IMR-90 (cell line): ENCODE measurements around the gene REPIN1. TPM values are rescaled to one million over a fixed set of nuclear protein-coding genes. Genes with fewer than 3 reads are reported as not detected.

Experiments used
- ATAC-seq: fragments of 200-7000 bp; cut with Tn5 transposase; 2 replicates; pipeline ENCODE4 v1.9.1; 2020; ENCODE audit warnings: low read depth, mild to moderate bottlenecking, moderate library complexity
- BruUV-seq: library from RNA; stranded (reverse); fragments of 400-500 nt; replicated peaks from 2 replicates; lab custom pipeline; 2021; lab: Mats Ljungman, UMichigan
- CTCF ChIA-PET: fragments of 300-600 bp; formaldehyde crosslinking; extraction: SDS; loops from one replicate; lab custom pipeline; 2021; ENCODE audit warnings: antibody characterized with exemption; lab: Yijun Ruan, JAX
- POLR2A ChIA-PET: fragments of 300-600 bp; sonication (Branson Sonifier 250); formaldehyde crosslinking; loops from one replicate; lab custom pipeline; 2022; ENCODE audit warnings: antibody characterized with exemption; ENCODE audit not compliant: unreplicated experiment; lab: Charles Lee
- DNase-seq: peaks from one replicate; pipeline ENCODE4 v3.0.0; 2013
- H2AFZ ChIP-seq: replicated peaks from 2 replicates; pipeline ENCODE3; 2013; ENCODE audit warnings: low read length, mild to moderate bottlenecking; ENCODE audit not compliant: poor library complexity
- H2AK5ac ChIP-seq: 2 replicates; pipeline ENCODE4 v1.6.1; 2013; ENCODE audit warnings: low read depth, low read length, inconsistent platforms
- H2AK9ac ChIP-seq: replicated peaks from 2 replicates; pipeline ENCODE3; 2013; ENCODE audit warnings: mild to moderate bottlenecking, low read depth, low read length, moderate library complexity; ENCODE audit not compliant: poor library complexity
- H2BK120ac ChIP-seq: 2 replicates; pipeline ENCODE4 v1.6.1; 2013; ENCODE audit warnings: low read depth, low read length, inconsistent platforms
- H2BK15ac ChIP-seq: 3 replicates; pipeline ENCODE4 v1.6.1; 2013; ENCODE audit warnings: low read depth, low read length, inconsistent platforms
- H2BK20ac ChIP-seq: 2 replicates; pipeline ENCODE4 v1.6.1; 2013; ENCODE audit warnings: low read depth, mild to moderate bottlenecking, inconsistent platforms, low read length, moderate library complexity
- H2BK5ac ChIP-seq: 2 replicates; pipeline ENCODE4 v1.6.1; 2013; ENCODE audit warnings: mild to moderate bottlenecking, low read depth, low read length, inconsistent platforms; ENCODE audit not compliant: poor library complexity, severe bottlenecking
- H3K14ac ChIP-seq: replicated peaks from 2 replicates; pipeline ENCODE4 v1.6.1; 2013; ENCODE audit warnings: low read depth, low read length, inconsistent platforms
- H3K18ac ChIP-seq: 2 replicates; pipeline ENCODE4 v1.6.1; 2013; ENCODE audit warnings: low read depth, low read length, control low read depth
- H3K23ac ChIP-seq: 2 replicates; pipeline ENCODE4 v1.6.1; 2013; ENCODE audit warnings: low read depth, low read length, inconsistent platforms
- H3K27ac ChIP-seq: 2 replicates; pipeline ENCODE4 v1.5.1; 2013; ENCODE audit warnings: mild to moderate bottlenecking, control low read depth, low read length; ENCODE audit not compliant: insufficient read depth
- H3K27me3 ChIP-seq: 2 replicates; pipeline ENCODE4 v1.6.1; 2013; ENCODE audit warnings: low read length; ENCODE audit not compliant: control insufficient read depth, insufficient read depth
- H3K36me3 ChIP-seq: 2 replicates; pipeline ENCODE4 v1.6.1; 2013; ENCODE audit warnings: low read length, mixed read lengths; ENCODE audit not compliant: control insufficient read depth, insufficient read depth
- H3K4ac ChIP-seq: 2 replicates; pipeline ENCODE4 v1.6.1; 2013; ENCODE audit warnings: low read depth, low read length, inconsistent platforms
- H3K4me1 ChIP-seq: 2 replicates; pipeline ENCODE4 v1.6.1; 2013; ENCODE audit warnings: low read length, mixed read lengths; ENCODE audit not compliant: control insufficient read depth, insufficient read depth
- H3K4me2 ChIP-seq: 2 replicates; pipeline ENCODE4 v1.6.1; 2013; ENCODE audit warnings: low read depth, mild to moderate bottlenecking, control low read depth, low read length, moderate library complexity
- H3K4me3 ChIP-seq: 2 replicates; pipeline ENCODE4 v1.5.1; 2013; ENCODE audit warnings: low read depth, mild to moderate bottlenecking, control low read depth, low read length, moderate library complexity; ENCODE audit not compliant: insufficient read depth
- H3K56ac ChIP-seq: 2 replicates; pipeline ENCODE4 v1.6.1; 2013; ENCODE audit warnings: low read length, inconsistent platforms; ENCODE audit not compliant: insufficient read depth; ENCODE audit errors: extremely low read depth
- H3K79me1 ChIP-seq, 2 experiments: 2 replicates each; pipeline ENCODE4 v1.6.1; 2013; ENCODE audit warnings: low read length in 2 of 2, inconsistent platforms in 1 of 2, low read depth in 1 of 2
- H3K9ac ChIP-seq: 2 replicates; pipeline ENCODE4 v1.6.1; 2013; ENCODE audit warnings: low read depth, low read length, control low read depth
- H3K9me1 ChIP-seq: 2 replicates; pipeline ENCODE4 v1.6.1; 2013; ENCODE audit warnings: low read length, inconsistent platforms; ENCODE audit not compliant: insufficient read depth
- H3K9me3 ChIP-seq: 2 replicates; pipeline ENCODE4 v1.6.1; 2013; ENCODE audit warnings: low read length; ENCODE audit not compliant: control insufficient read depth, insufficient read depth
- H4K20me1 ChIP-seq: 2 replicates; pipeline ENCODE4 v1.6.1; 2013; ENCODE audit warnings: low read length, inconsistent platforms; ENCODE audit not compliant: insufficient read depth
- H4K5ac ChIP-seq: 2 replicates; pipeline ENCODE4 v1.6.1; 2013; ENCODE audit warnings: mild to moderate bottlenecking, low read depth, low read length, control low read depth
- H4K8ac ChIP-seq, 2 experiments: 2 replicates each; pipeline ENCODE4 v1.6.1; 2013; ENCODE audit warnings: low read depth in 2 of 2, low read length in 2 of 2, control low read depth in 1 of 2, inconsistent platforms in 1 of 2
- H4K91ac ChIP-seq: 2 replicates; pipeline ENCODE4 v1.6.1; 2013; ENCODE audit warnings: low read depth, low read length, inconsistent platforms; ENCODE audit not compliant: insufficient read depth
- BHLHE40 ChIP-seq: fragments of 150-350 bp; IDR thresholded peaks from 2 replicates; pipeline ENCODE4 v1.6.1; 2016; ENCODE audit warnings: mild to moderate bottlenecking, low read depth, low read length
- POLR2A ChIP-seq: IDR thresholded peaks from 2 replicates; pipeline ENCODE4 v1.6.1; 2012; ENCODE audit warnings: mild to moderate bottlenecking, low read depth, low read length
- RAD21 ChIP-seq: IDR thresholded peaks from 2 replicates; pipeline ENCODE4 v1.6.1; 2012; ENCODE audit warnings: low read length, improper control_type of control experiment
- WGBS, 2 experiments: methylation state at CpG; one replicate each; pipeline versions ENCODE4 v1.1.5 to v1.1.7; 2013; ENCODE audit warnings: missing lambda C conversion rate in 2 of 2; ENCODE audit not compliant: insufficient read length in 1 of 2; ENCODE audit errors: extremely low coverage in 2 of 2; 5-methylcytosine and 5-hydroxymethylcytosine counted together
- dilution Hi-C: fragments of 300-500 bp; cut with HindIII; formaldehyde crosslinking; loops from one replicate; pipeline ENCODE4 v1.14.3; 2018; ENCODE audit warnings: low sequenced_read_pairs; ENCODE audit not compliant: unreplicated experiment
- in situ Hi-C: fragments of 300-500 bp; cut with MboI; formaldehyde crosslinking; loops from 3 replicates; pipeline ENCODE4 v1.14.3; 2019; ENCODE audit warnings: low sequenced_read_pairs, inconsistent platforms, mixed read lengths
- intact Hi-C: fragments of 100-400 bp; cut with micrococcal nuclease; formaldehyde crosslinking; loops from 2 replicates; pipeline ENCODE4 v1.10.0; 2022
- polyA plus RNA-seq, 3 experiments: library from polyadenylated mRNA; depleted of rRNA; stranded (reverse); fragments of >200 nt; gene quantifications; 2 replicates each; pipeline ENCODE4 v1.2.3, GENCODE V29; 2012; ENCODE audit warnings: low replicate concordance in 1 of 3
- total RNA-seq: library from RNA; depleted of rRNA; stranded (reverse); fragments of >200 nt; gene quantifications from 2 replicates; pipeline ENCODE4 v1.2.3, GENCODE V29; 2012

Gene REPIN1
- total and polyA plus RNA-seq, 2 of the 4 experiments (the other 2 are of a cell fraction) = 19.4 to 50.6 TPM

- TF ChIP-seq POLR2A (no peak), BHLHE40 (no peak), RAD21 (no peak)
- Histone ChIP-seq H3K23ac (no peak overlapping the region), H3K18ac (no peak overlapping the region), H2BK120ac (no peak overlapping the region), H2AK5ac (no peak overlapping the region), H2BK5ac (no peak overlapping the region), H2BK20ac (no peak overlapping the region), H3K27me3 (no peaks in the 10 kb centered on the region), H3K9me3 (no peaks in the 10 kb centered on the region), H2AK9ac (no peak overlapping the region), H3K4me2 (no peak overlapping the region), H3K14ac (no peak overlapping the region), H3K56ac (no peak overlapping the region), H4K20me1 (peaks cover 3% of the 10 kb centered on the region; the same call in 1 of the 2 replicates), H3K4me1 (peaks cover 8% of the 10 kb centered on the region), H2AFZ (no peak overlapping the region), H3K79me1 (peaks cover 33 to 45% of the 10 kb centered on the region in 2 experiments), H3K9ac (no peak overlapping the region), H2BK15ac (no peak overlapping the region), H4K91ac (no peak overlapping the region), H3K4ac (0 out of 2 replicates have a peak overlapping the region, but pooled peaks have one; percentile 6), H3K36me3 (peaks cover 27% of the 10 kb centered on the region), H3K27ac (no peak overlapping the region), H3K9me1 (peaks cover 12% of the 10 kb centered on the region; the same call in 1 of the 2 replicates), H4K5ac (no peak overlapping the region; the same call in 1 of the 2 replicates), H4K8ac (no peak overlapping the region), H3K4me3 (no peak overlapping the region)
- dilution Hi-C loops = no loop called here
- WGBS, 2 experiments = 64% methylated on average over 4 of the region's 6 CpGs; no CpG with 5 or more reads in 1 of the 2 experiments
- in situ Hi-C loops = no loop called here
- no TSS peak for BruUV-seq
- DNase-seq (no peak), ATAC-seq (no peak)
- intact Hi-C loops = no loop called here
- CTCF ChIA-PET = no interaction called here
- POLR2A ChIA-PET = no interaction called here
These were observed 7.9 kb downstream of the REPIN1 start for GRCh38 chr7:150376560-150376959.
